WI38 (cell line): ENCODE measurements around the gene PRLR.

Source experiments
- H3K4me3 ChIP-seq: 2 replicates; pipeline ENCODE4 v1.5.1; 2011; ENCODE audit warnings: low read depth, mild to moderate bottlenecking, control low read depth, low read length
- CTCF ChIP-seq: IDR thresholded peaks from 2 replicates; pipeline ENCODE4 v1.5.1; 2012; ENCODE audit warnings: low read depth, mild to moderate bottlenecking, control low read depth, low read length

Gene PRLR

DNA sequence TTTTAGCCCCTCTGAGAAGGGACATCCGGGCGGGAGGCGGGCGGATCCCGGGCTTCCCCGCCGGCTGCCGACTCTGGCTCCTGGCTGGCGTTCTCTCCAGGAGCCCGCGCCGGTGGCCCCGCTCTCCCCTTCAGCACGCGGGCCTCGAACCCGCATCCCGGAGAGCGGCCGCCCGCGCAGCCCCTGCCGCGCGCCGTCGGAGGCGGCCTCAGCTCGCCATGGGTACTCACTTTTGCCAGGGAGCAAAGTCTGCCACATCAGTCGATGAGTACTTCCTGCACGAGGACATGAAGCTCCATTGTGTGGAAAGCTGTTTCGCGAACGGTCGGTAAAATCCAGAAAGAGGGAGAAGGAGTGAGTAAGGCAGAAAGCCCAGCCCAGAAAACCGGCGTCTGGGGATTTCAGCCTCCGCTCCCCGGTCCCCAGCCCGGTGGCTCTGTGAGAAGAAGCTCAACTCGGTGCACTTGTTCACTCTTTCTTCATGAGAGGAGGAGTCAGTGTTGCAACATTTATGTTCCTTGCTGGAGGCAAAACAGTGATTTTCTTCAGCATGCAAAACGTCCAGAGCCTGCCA, at the start of gene PRLR:
Gene PRLR (minus strand): TSS at position 450 of the 574 bp plus-strand sequence. CDS start 140,867 bp downstream, outside the sequence.
- H3K4me3 ChIP-seq: peak within 1 kb of the TSS; percentile 29
- TF ChIP-seq CTCF: no peak

DNA sequence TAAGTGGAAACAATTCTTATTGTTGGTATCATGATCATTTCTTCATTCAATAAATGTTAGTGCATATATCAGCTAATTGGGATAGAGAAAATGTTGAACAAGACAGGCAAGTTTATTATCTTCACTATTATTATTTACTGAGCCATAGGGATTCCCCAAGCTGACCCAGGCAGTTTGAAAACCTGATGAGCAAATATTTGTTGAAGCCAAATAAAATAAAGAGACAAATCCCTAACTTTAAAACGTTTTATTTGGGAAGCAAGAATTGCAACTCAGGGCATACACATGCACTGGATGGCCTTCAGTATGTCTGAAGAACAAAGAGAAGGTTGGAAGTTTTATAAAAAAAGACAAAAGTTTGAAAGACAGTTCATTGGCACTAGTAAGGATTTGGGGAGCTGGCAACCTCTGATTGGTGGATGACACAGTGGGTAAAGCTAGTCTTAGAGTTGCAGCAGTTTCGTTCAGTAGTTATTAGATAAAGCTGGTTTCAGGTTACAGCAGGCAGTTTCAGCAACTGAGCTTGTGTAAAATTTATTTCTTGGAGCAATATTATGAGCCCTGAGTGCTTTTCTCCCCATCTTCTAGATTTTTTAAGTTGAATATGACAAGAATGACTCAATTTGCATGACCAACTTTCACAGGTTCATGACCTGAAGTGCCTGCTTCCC, 44.7 kb upstream of the PRLR start:
- no peak overlapping the region for H3K4me3 ChIP-seq
- TF ChIP-seq CTCF: no peak

GRCh38 chr5:35269006-35269405, 38.7 kb upstream of the PRLR start:
- H3K4me3 ChIP-seq: no peak overlapping the region
- TF ChIP-seq CTCF: no peak

- H3K4me3 ChIP-seq: no peak overlapping the region
- no peak for TF ChIP-seq CTCF
Measured at GRCh38 chr5:35266276-35266675, 36.0 kb upstream of the PRLR start.

DNA sequence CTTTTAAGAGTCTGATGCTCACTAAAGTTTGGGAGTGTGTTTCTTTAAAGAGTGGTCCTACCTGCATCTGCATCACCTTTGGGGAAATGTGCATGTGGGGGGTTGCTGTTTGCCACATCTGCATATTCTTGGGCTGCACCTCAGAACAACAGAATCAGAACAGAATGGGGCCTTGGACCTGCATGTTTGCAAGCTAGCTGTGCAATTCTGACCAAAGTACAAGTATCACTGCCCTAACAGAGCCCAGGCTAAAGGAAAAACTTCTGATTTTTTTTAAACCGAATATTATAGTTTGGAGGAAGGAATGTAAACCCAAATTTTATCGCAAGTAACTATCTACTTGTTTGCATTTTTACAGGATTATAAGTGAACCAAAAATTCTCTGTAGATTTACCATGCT, 34.2 kb upstream of the PRLR start:
- TF ChIP-seq CTCF: no peak
- H3K4me3 ChIP-seq: no peak overlapping the region

GRCh38 chr5:35263266-35263877, 33.1 kb upstream of the PRLR start:
- H3K4me3 ChIP-seq: no peak overlapping the region
- no peak for TF ChIP-seq CTCF

DNA sequence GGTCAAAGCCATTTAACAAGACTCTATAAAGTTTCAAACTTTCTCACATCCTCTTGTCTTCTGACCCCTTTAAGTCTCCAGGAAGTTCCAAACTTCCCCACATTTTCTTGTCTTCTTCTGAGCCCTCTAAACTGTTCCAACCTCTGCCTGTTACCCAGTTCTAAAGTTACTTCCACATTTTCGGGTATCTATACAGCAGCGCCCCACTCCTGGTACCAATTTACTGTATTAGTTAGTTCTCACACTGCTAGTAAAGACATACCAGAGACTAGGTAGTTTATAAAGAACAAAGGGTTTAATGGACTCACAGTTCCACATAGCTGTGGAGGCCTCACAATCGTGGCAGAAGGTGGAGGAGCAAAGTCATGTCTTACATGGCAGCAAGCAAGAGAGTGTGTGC, 23.3 kb upstream of the PRLR start:
- no peak for TF ChIP-seq CTCF

More for the DNA sequence above, 23.3 kb upstream of the PRLR start:
- H3K4me3 ChIP-seq: no peak overlapping the region
